ENCODE data around the gene NOB1.

GRCh38 chr16:69804297-69804696 is 49.6 kb upstream of the NOB1 start:
- TF ChIP-seq, protein P1, sequence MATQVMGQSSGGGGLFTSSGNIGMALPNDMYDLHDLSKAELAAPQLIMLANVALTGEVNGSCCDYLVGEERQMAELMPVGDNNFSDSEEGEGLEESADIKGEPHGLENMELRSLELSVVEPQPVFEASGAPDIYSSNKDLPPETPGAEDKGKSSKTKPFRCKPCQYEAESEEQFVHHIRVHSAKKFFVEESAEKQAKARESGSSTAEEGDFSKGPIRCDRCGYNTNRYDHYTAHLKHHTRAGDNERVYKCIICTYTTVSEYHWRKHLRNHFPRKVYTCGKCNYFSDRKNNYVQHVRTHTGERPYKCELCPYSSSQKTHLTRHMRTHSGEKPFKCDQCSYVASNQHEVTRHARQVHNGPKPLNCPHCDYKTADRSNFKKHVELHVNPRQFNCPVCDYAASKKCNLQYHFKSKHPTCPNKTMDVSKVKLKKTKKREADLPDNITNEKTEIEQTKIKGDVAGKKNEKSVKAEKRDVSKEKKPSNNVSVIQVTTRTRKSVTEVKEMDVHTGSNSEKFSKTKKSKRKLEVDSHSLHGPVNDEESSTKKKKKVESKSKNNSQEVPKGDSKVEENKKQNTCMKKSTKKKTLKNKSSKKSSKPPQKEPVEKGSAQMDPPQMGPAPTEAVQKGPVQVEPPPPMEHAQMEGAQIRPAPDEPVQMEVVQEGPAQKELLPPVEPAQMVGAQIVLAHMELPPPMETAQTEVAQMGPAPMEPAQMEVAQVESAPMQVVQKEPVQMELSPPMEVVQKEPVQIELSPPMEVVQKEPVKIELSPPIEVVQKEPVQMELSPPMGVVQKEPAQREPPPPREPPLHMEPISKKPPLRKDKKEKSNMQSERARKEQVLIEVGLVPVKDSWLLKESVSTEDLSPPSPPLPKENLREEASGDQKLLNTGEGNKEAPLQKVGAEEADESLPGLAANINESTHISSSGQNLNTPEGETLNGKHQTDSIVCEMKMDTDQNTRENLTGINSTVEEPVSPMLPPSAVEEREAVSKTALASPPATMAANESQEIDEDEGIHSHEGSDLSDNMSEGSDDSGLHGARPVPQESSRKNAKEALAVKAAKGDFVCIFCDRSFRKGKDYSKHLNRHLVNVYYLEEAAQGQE (IDR thresholded peaks at IDR 0.05), result no peak
- TF ChIP-seq RCOR1 (IDR thresholded peaks at IDR 0.05; ENCODE audit: low read depth, low read length) (no peak), SMC3 (IDR thresholded peaks at IDR 0.05) (no peak), POLR2A (IDR thresholded peaks at IDR 0.05; ENCODE audit: low read length) (no peak), RARB (CRISPR knock-in tag; IDR thresholded peaks at IDR 0.05) (no peak), EP300 (IDR thresholded peaks at IDR 0.05) (no peak), HOXB13 (CRISPR knock-in tag; IDR thresholded peaks at IDR 0.05; ENCODE audit: low read depth) (no peak), ZFP36 (IDR thresholded peaks at IDR 0.05; ENCODE audit: borderline replicate concordance, partially characterized antibody) (no peak), HOXA7 (CRISPR knock-in tag; IDR thresholded peaks at IDR 0.05) (no peak), CEBPB (IDR thresholded peaks at IDR 0.05) (no peak), JUN (IDR thresholded peaks at IDR 0.05) (no peak)
- TF ChIP-seq, protein P2, sequence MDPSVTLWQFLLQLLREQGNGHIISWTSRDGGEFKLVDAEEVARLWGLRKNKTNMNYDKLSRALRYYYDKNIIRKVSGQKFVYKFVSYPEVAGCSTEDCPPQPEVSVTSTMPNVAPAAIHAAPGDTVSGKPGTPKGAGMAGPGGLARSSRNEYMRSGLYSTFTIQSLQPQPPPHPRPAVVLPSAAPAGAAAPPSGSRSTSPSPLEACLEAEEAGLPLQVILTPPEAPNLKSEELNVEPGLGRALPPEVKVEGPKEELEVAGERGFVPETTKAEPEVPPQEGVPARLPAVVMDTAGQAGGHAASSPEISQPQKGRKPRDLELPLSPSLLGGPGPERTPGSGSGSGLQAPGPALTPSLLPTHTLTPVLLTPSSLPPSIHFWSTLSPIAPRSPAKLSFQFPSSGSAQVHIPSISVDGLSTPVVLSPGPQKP (IDR thresholded peaks at IDR 0.05; ENCODE audit: low read depth, low read length), result no peak
- TF ChIP-seq, protein P3, sequence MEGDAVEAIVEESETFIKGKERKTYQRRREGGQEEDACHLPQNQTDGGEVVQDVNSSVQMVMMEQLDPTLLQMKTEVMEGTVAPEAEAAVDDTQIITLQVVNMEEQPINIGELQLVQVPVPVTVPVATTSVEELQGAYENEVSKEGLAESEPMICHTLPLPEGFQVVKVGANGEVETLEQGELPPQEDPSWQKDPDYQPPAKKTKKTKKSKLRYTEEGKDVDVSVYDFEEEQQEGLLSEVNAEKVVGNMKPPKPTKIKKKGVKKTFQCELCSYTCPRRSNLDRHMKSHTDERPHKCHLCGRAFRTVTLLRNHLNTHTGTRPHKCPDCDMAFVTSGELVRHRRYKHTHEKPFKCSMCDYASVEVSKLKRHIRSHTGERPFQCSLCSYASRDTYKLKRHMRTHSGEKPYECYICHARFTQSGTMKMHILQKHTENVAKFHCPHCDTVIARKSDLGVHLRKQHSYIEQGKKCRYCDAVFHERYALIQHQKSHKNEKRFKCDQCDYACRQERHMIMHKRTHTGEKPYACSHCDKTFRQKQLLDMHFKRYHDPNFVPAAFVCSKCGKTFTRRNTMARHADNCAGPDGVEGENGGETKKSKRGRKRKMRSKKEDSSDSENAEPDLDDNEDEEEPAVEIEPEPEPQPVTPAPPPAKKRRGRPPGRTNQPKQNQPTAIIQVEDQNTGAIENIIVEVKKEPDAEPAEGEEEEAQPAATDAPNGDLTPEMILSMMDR (IDR thresholded peaks at IDR 0.05), result no peak
